Measurements from ENCODE around the gene S100A1. TPM values are rescaled to one million over a fixed set of nuclear protein-coding genes. Genes with fewer than 3 reads are reported as not detected.
A peak's percentile ranks its signal among the peaks of the same experiment; 100 is the strongest.
"Not testable (repeated sequence)": the region's sequence is repeated elsewhere in the genome, so short reads cannot be mapped to it uniquely, and the experiment has no call there.

S100A1 gene
- total RNA-seq, 1 experiment from 2014 or later, result 0.29 TPM

DNA sequence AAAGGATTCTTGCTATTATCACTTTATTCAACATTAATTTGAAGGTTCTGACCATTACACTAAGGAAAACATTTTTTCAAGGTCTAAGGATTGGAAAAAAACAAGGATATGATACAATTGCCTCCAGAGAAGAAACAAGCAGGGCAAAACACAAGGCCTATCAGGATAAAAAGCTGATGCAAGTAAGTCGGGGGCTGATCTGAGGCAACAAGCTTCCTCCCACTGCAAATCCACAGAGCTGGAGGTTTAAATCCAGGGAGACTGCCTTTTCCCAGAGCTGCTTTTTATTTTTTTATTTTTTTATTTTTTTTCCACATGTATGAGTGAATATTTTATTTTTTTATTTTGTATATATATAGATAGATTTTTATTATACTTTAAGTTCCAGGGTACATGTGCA lies 43.2 kb upstream of the S100A1 start:
- BruUV-seq (replicated peaks), result no TSS peak
- no peak for ATAC-seq
- Histone ChIP-seq H2AFZ (ENCODE audit: low read length) (no peak overlapping the region), H3K27me3 (ENCODE audit: low read length) (no peaks in the 10 kb centered on the region), H3K4me2 (ENCODE audit: low read length) (no peak overlapping the region), H3K9me2 (replicated peaks; ENCODE audit: low read length) (no peaks in the 10 kb centered on the region), H3K4me3 (ENCODE audit: low read length) (no peak overlapping the region), H3F3A (ENCODE audit: low read length, unreplicated experiment) (no peaks in the 10 kb centered on the region), H3K9ac (ENCODE audit: low read length) (no peak overlapping the region), H3K9me3 (ENCODE audit: low read length) (no peaks in the 10 kb centered on the region), H4K20me1 (ENCODE audit: low read length) (no peaks in the 10 kb centered on the region), H3K27ac (ENCODE audit: low read length) (no peak overlapping the region), H3K36me3 (ENCODE audit: low read depth, low read length) (no peaks in the 10 kb centered on the region), H3K79me2 (ENCODE audit: low read length) (no peaks in the 10 kb centered on the region), H3K4me1 (ENCODE audit: insufficient read depth, low read length) (peaks cover 10% of the 10 kb centered on the region)
- TF ChIP-seq, protein P1, sequence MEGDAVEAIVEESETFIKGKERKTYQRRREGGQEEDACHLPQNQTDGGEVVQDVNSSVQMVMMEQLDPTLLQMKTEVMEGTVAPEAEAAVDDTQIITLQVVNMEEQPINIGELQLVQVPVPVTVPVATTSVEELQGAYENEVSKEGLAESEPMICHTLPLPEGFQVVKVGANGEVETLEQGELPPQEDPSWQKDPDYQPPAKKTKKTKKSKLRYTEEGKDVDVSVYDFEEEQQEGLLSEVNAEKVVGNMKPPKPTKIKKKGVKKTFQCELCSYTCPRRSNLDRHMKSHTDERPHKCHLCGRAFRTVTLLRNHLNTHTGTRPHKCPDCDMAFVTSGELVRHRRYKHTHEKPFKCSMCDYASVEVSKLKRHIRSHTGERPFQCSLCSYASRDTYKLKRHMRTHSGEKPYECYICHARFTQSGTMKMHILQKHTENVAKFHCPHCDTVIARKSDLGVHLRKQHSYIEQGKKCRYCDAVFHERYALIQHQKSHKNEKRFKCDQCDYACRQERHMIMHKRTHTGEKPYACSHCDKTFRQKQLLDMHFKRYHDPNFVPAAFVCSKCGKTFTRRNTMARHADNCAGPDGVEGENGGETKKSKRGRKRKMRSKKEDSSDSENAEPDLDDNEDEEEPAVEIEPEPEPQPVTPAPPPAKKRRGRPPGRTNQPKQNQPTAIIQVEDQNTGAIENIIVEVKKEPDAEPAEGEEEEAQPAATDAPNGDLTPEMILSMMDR (conservative IDR thresholded peaks at IDR 0.05; ENCODE audit: low read depth, low read length), result no peak
- TF ChIP-seq EZH2 (IDR thresholded peaks at IDR 0.05; ENCODE audit: low read length, unreplicated experiment) (no peak), EZH2phosphoT487 (IDR thresholded peaks at IDR 0.05; ENCODE audit: borderline replicate concordance, low read length) (no peak)
- DNase-seq, result no peak
- intact Hi-C loops (cut with micrococcal nuclease), result no loop called here
- ChIA-PET POLR2A (ENCODE audit: unreplicated experiment) (no interaction called here), CTCF (no interaction called here)

DNA sequence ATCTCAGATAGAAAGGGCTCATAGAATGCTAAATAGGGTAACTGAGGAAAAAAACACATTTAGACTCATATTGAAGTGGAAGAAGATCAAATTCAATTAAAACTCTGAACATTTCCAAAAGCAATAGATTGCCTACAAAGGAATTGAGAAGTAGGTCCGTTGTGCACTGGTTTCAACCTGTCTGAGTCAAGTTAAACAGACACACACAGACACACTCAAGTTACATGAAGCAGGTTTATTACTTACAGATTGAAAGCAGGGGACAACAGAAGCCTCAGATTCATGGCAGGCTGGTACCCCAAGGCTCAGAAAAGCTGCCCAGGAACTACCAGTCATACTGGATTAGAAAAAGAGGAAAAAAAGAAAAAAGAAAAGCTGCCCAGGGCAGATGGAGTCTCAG lies 41.9 kb upstream of the S100A1 start:
- ChIA-PET CTCF (no interaction called here), POLR2A (ENCODE audit: unreplicated experiment) (interaction anchor here (0.6 kb wide), 1 partner anchor 18 kb away, joined by 3 read pairs; no protein-coding TSS in a partner anchor)
- H3K4me2 ChIP-seq (ENCODE audit: low read length), result no peak overlapping the region
- no peak overlapping the region for H3K9ac ChIP-seq (ENCODE audit: low read length)
- TF ChIP-seq EZH2phosphoT487 (IDR thresholded peaks at IDR 0.05; ENCODE audit: borderline replicate concordance, low read length) (no peak), EZH2 (IDR thresholded peaks at IDR 0.05; ENCODE audit: low read length, unreplicated experiment) (no peak)
- TF ChIP-seq, protein P1 (conservative IDR thresholded peaks at IDR 0.05; ENCODE audit: low read depth, low read length), result no peak
- H3F3A ChIP-seq (ENCODE audit: low read length, unreplicated experiment), result no peaks in the 10 kb centered on the region
- H4K20me1 ChIP-seq (ENCODE audit: low read length), result no peaks in the 10 kb centered on the region
- H3K79me2 ChIP-seq (ENCODE audit: low read length), result no peaks in the 10 kb centered on the region
- H3K4me1 ChIP-seq (ENCODE audit: insufficient read depth, low read length), result peaks cover 10% of the 10 kb centered on the region
- no peaks in the 10 kb centered on the region for H3K27me3 ChIP-seq (ENCODE audit: low read length)
- H3K36me3 ChIP-seq (ENCODE audit: low read depth, low read length), result no peaks in the 10 kb centered on the region
- BruUV-seq (replicated peaks), result no TSS peak
- no peaks in the 10 kb centered on the region for H3K9me3 ChIP-seq (ENCODE audit: low read length)
- intact Hi-C loops (cut with micrococcal nuclease), result no loop called here
- DNase-seq (no peak), ATAC-seq (peak; percentile 59)
- H3K9me2 ChIP-seq (replicated peaks; ENCODE audit: low read length), result no peaks in the 10 kb centered on the region
- no peak overlapping the region for H3K27ac ChIP-seq (ENCODE audit: low read length)
- H2AFZ ChIP-seq (ENCODE audit: low read length), result no peak overlapping the region
- H3K4me3 ChIP-seq (ENCODE audit: low read length), result no peak overlapping the region

- TF ChIP-seq EZH2phosphoT487 (IDR thresholded peaks at IDR 0.05; ENCODE audit: borderline replicate concordance, low read length) (no peak), EZH2 (IDR thresholded peaks at IDR 0.05; ENCODE audit: low read length, unreplicated experiment) (no peak)
- TF ChIP-seq, protein P1 (conservative IDR thresholded peaks at IDR 0.05; ENCODE audit: low read depth, low read length), result no peak
- H3K79me2 ChIP-seq (ENCODE audit: low read length), result no peaks in the 10 kb centered on the region
- no peaks in the 10 kb centered on the region for H4K20me1 ChIP-seq (ENCODE audit: low read length)
- peak; percentile 53; the same call in 1 of the 2 replicates for ATAC-seq
- peaks cover 10% of the 10 kb centered on the region for H3K4me1 ChIP-seq (ENCODE audit: insufficient read depth, low read length)
- H3K9me2 ChIP-seq (replicated peaks; ENCODE audit: low read length), result no peaks in the 10 kb centered on the region
- no peaks in the 10 kb centered on the region for H3K36me3 ChIP-seq (ENCODE audit: low read depth, low read length)
- H3K27me3 ChIP-seq (ENCODE audit: low read length), result no peaks in the 10 kb centered on the region
- ChIA-PET POLR2A (ENCODE audit: unreplicated experiment) (no interaction called here), CTCF (no interaction called here)
- intact Hi-C loops (cut with micrococcal nuclease), result no loop called here
- no TSS peak for BruUV-seq (replicated peaks)
- no peak overlapping the region for H2AFZ ChIP-seq (ENCODE audit: low read length)
- no peak overlapping the region for H3K4me3 ChIP-seq (ENCODE audit: low read length)
- no peak overlapping the region for H3K27ac ChIP-seq (ENCODE audit: low read length)
- H3K9me3 ChIP-seq (ENCODE audit: low read length), result no peaks in the 10 kb centered on the region
- no peak overlapping the region for H3K4me2 ChIP-seq (ENCODE audit: low read length)
- no peak overlapping the region for H3K9ac ChIP-seq (ENCODE audit: low read length)
- DNase-seq, result peak; percentile 24
- no peaks in the 10 kb centered on the region for H3F3A ChIP-seq (ENCODE audit: low read length, unreplicated experiment)
Observed at GRCh38 chr1:153587314-153587713, 40.9 kb upstream of the S100A1 start.

DNA sequence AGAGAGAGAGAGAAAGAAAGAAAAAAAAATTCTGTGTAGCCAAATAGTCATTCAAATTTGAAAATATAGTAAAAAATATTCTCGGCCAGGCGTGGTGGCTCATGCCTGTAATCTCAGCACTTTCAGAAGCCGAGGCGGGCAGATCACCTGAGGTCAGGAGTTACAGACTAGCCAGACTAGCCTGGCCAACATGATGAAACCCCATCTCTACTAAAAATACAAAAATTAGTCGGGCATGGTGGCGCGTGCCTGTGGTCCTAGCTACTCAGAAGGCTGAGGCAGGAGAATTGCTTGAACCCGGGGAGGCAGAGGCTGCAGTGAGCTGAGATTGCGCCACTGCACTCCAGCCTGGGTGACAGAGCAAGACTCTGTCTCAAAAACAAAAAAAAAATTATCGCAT lies 40.2 kb upstream of the S100A1 start:
- H3F3A ChIP-seq (ENCODE audit: low read length, unreplicated experiment); H4K20me1 ChIP-seq (ENCODE audit: low read length); H3K9me3 ChIP-seq (ENCODE audit: low read length); DNase-seq; ATAC-seq; H3K4me2 ChIP-seq (ENCODE audit: low read length); H3K79me2 ChIP-seq (ENCODE audit: low read length); H3K4me3 ChIP-seq (ENCODE audit: low read length); H3K9me2 ChIP-seq (replicated peaks; ENCODE audit: low read length); POLR2A ChIA-PET (ENCODE audit: unreplicated experiment); H3K27ac ChIP-seq (ENCODE audit: low read length); H3K9ac ChIP-seq (ENCODE audit: low read length); BruUV-seq (replicated peaks); intact Hi-C loops (cut with micrococcal nuclease); H3K36me3 ChIP-seq (ENCODE audit: low read depth, low read length); CTCF ChIA-PET; H3K4me1 ChIP-seq (ENCODE audit: insufficient read depth, low read length); H3K27me3 ChIP-seq (ENCODE audit: low read length); H2AFZ ChIP-seq (ENCODE audit: low read length): not testable (repeated sequence)

All from PC-3 (cell line).